Fibroblast of upper back skin (primary cell): ENCODE results near the gene TUSC2.

Source experiments
- DNase-seq: peaks from one replicate; pipeline ENCODE4 v3.0.0-alpha.2; 2013

Gene TUSC2

GRCh38 chr3:50327943-50328691 lies at the start of gene TUSC2:
Gene TUSC2 (minus strand): TSS chr3:50328223. CDS start chr3:50328099, 124 bp downstream.
- DNase-seq: peak; percentile 94

- DNase-seq: no peak
These were observed 47.4 kb upstream of the TUSC2 start for GRCh38 chr3:50375258-50375931.

GRCh38 chr3:50374363-50375257 lies 46.6 kb upstream of the TUSC2 start:
- no peak for DNase-seq

GRCh38 chr3:50373146-50374051 lies 45.4 kb upstream of the TUSC2 start:
- DNase-seq: no peak

- DNase-seq: no peak
These were observed 44.3 kb upstream of the TUSC2 start for GRCh38 chr3:50372349-50372748.

- no peak for DNase-seq
These were observed 43.2 kb upstream of the TUSC2 start for GRCh38 chr3:50371133-50371685.

GRCh38 chr3:50370594-50370993 lies 42.6 kb upstream of the TUSC2 start:
- DNase-seq: peak; percentile 52

- DNase-seq: no peak
These were observed 41.1 kb upstream of the TUSC2 start for GRCh38 chr3:50369012-50369670.

- DNase-seq: no peak
These were observed 37.8 kb upstream of the TUSC2 start for GRCh38 chr3:50365842-50366220.

GRCh38 chr3:50365080-50365841 lies 37.2 kb upstream of the TUSC2 start:
- DNase-seq: peak; percentile 59

GRCh38 chr3:50364573-50365079 lies 36.6 kb upstream of the TUSC2 start:
- no peak for DNase-seq

- no peak for DNase-seq
These were observed 31.7 kb upstream of the TUSC2 start for GRCh38 chr3:50359760-50360110.

GRCh38 chr3:50358911-50359759 lies 31.1 kb upstream of the TUSC2 start, which contains the start of gene TMEM115:
Gene TMEM115 (minus strand): TSS chr3:50359521. CDS start chr3:50359063, 458 bp downstream.
- peak; percentile 99 for DNase-seq

GRCh38 chr3:50358355-50358910 lies 30.4 kb upstream of the TUSC2 start:
- DNase-seq: no peak

- no peak for DNase-seq
These were observed 29.5 kb upstream of the TUSC2 start for GRCh38 chr3:50357481-50357880.

GRCh38 chr3:50356553-50356952 lies 28.5 kb upstream of the TUSC2 start:
- DNase-seq: no peak

GRCh38 chr3:50355829-50356552 lies 28.0 kb upstream of the TUSC2 start:
- DNase-seq: no peak

- DNase-seq: no peak
These were observed 26.8 kb upstream of the TUSC2 start for GRCh38 chr3:50354850-50355249.
